HG02571 (cell line): ENCODE data around the gene CSF3R.

Experiments
- ATAC-seq: cut with Tn5 transposase; IDR thresholded peaks from one replicate; pipeline ENCODE4 v1.9.1; 2021; ENCODE audit warnings: mild to moderate bottlenecking, moderate library complexity; ENCODE audit not compliant: unreplicated experiment

Gene CSF3R

DNA sequence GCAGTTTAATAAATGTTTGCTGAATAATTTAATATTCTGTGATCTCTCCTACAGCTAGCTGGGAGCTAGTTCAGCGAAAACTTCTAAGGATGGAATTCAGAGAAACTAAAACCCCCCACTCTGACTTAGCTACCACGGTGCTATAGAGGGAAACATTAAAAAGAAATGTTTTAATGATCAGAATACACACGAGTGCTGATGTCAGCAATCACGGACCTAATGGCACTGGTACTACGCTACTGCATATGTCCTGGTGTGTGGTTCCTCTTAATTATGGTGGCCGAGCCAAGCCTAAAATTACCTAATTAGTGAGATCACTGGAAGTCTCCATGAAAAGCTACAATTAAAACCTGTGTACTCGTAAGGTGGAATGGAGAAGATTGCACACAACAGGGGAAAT is 61.1 kb downstream of the CSF3R start:
- ATAC-seq, result no peak

DNA sequence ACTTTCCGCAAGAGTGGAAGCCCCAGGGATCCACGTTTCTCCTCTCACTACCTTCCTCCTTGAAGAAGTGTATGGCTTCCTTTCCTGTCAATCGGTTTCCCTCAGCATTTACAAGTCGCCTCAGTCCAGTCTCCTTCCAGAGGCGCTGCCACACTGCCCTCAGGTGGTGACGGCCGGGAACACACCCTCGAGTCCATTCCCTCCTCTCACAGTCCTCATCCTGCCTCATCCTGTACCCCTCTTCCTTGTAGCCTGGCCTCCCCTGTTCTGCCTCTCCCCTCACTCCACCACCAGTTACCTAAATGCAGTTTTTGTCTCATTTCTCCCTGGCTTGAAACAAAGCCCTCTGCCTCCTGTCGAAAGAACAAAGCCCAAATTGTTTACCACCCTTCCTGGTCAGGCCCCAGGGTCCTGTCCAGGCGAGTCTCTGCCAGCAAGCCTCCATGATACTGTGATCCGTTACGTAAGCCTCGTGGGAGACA is 61.8 kb downstream of the CSF3R start:
- no peak for ATAC-seq

DNA sequence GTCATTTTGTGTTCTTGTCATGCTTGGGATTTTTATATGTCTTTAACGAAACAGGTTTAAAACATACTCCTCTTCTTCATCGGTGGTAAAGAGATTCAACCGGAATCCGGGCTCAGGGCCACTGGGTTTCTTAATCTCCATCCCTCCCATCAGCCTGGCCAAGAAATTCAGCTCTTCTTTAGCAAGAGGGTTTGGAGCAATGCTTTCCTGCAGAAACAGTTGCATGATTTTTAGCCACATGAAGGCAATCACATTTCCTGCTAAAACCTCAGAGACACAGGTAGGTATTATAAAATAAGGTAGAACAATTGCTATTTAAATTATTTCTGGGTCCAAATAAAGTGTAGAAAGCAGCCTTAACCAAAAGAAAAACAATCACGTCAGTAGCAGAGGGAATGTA is 62.3 kb downstream of the CSF3R start:
- no peak for ATAC-seq

DNA sequence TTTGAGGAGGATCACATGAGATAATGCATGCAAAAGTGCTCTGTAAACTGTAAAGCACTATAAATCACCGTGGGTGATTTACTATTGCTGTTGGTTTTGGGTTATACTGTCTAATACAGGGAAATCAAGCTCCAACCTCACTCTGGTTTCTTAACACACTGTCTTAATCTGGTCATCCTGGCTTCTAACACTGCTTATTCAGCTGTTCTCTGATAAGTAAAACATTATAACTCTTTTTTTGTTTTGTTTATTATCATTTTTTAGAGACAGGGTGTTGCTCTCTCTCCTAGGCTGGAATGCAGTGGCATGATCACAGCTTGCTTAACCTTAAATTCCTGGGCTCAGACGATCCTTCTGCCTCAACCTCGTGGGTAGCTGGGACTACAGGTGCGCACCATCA is 63.1 kb downstream of the CSF3R start:
- no peak for ATAC-seq

DNA sequence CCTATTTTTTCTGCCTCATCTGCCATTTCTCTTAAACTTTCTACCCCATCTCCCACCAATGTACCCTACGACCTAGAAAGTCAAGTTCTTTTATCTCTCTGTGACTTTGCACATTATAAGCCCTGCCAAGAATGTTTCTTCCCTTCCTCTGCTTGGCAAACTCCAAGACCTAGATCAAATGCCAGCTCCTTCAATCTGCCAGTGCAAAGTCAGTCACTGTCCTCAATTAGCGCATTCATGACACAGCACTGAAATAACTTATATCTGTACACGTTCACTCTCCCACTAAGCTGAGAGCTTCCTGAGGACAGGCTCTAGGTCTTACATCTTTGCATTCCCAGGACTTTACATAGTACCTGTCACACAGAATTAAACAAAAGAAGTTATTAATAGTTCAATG is 63.6 kb downstream of the CSF3R start:
- no peak for ATAC-seq

DNA sequence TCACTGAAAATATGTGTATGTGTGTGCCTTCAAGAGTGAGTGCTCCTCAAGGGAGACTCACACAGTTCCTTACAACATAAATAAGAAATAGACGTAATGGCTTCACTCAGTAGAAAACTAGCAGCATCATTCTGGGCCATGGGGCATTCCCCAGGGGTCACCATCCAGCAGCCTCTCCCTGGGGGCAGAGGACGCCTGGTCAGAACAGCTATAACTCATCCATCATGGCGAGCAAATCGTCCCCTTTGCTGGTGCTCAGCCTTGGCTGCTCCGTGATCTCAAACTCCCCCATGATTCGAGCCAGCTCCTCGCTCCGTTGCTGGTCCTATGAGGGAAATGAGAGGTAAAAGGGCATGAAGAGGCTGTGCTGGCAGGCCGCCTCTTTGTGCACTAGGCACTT is 64.8 kb downstream of the CSF3R start:
- ATAC-seq, result no peak
